Measurements from ENCODE around the gene ENSA.
"Not testable (repeated sequence)": the region's sequence is repeated elsewhere in the genome, so short reads cannot be mapped to it uniquely, and the experiment has no call there.

Gene ENSA

DNA sequence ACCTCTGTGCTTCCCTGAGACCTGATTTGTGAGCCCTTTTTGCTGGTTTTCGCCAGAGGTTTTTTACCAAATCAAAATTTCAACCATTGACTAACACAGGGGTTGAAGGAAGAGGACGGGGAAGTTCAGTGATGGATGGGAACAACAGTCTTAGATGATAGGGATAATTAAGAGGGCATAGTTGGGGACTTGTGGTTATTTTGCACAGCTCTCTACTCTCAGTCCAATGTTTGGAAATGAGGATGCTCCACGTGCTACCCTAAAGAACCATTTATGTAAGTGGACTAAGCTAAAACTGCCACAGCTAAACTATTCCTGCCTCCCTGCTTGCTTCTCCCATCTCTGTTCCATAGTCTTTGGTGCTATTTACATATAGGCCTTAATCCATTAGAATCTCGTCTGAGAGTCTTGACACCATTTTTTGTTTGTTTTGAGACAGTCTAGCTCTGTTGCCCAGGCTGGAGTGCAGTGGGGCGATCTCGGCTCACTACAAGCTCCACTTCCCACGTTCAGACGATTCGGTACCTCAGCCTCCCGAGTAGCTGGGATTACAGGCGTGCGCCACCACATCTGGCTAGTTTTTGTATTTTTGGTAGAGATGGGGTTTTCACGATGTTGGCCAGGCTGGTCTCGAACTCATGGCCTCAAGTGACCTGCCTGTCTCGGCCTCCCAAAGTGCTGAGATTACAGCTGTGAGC, 49.3 kb downstream of the ENSA start:
- no peak for DNase-seq

DNA sequence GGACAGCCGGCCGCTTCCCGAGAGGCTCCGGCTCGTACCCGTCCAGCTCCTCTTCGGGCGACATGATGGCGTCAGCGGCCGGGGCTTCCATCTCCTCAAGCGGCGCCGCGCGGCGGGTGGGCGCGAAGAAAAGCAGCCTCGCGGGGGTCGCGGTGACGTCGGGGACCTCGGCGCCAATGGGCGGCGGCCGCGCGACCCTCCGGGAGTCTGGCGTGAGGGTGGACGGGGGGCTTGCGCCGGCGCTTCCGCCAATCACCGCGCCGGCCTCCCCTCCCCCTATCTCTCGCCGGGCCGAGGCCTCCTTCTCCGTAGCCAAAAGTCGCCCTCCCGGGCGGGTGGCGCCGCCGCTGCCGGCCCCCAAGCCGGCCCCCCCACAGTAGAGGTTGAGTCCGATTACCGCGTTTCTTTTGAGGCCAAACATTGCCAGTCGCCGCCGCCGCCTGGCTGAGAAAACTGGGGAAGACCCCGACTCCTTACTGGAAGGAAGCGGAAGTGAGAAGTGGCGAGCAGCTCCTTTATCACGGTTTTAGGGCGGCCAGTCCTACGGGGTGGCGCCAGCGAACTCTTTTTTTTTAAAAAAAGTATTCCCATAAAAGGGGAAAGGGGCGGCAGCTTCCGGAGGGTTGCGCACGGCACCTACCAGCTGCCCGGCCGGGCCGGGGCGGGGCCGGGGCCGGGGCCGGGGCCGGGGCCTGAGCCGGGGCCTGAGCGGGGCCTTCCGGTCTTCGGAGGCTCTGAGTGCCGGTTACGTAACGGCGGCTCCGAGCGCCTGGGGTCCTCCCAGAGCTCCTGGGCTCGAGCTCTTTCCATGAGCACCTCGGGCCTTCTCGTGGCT, 50.1 kb downstream of the ENSA start, which contains the start of gene MCL1:
Gene MCL1 (minus strand): TSS at position 501 of the 835 bp plus-strand sequence. CDS start 80 bp downstream, at position 421.
- DNase-seq: peak; percentile 93

DNA sequence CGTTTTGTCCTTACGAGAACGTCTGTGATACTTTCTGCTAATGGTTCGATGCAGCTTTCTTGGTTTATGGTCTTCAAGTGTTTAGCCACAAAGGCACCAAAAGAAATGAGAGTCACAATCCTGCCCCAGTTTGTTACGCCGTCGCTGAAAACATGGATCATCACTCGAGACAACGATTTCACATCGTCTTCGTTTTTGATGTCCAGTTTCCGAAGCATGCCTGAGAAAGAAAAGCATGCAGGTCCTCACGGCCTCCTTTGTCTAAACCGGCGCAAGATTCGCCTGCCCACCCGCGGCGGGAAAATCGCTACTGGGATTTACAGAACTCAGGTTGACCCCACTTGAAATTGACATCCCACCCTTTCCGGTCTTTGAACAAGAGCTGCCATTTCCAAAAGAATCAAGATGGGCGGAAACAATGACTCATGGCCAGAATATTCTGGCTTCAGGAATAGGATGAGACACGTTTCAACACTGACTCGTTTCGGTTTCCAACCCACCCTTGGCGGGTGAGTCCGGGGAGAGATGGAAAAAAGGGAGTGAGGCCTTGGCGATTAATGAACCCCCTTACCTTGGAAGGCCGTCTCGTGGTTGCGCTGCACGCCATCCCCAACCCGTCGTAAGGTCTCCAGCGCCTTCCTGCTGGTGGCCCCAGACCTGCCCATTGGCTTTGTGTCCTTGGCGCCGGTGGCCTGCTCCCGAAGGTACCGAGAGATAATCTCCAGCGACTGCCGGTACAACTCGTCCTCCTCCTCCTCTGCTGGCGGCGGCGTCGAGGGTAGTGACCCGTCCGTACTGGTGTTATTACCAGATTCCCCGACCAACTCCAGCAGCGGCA, 50.9 kb downstream of the ENSA start:
- DNase-seq: peak; percentile 65

DNA sequence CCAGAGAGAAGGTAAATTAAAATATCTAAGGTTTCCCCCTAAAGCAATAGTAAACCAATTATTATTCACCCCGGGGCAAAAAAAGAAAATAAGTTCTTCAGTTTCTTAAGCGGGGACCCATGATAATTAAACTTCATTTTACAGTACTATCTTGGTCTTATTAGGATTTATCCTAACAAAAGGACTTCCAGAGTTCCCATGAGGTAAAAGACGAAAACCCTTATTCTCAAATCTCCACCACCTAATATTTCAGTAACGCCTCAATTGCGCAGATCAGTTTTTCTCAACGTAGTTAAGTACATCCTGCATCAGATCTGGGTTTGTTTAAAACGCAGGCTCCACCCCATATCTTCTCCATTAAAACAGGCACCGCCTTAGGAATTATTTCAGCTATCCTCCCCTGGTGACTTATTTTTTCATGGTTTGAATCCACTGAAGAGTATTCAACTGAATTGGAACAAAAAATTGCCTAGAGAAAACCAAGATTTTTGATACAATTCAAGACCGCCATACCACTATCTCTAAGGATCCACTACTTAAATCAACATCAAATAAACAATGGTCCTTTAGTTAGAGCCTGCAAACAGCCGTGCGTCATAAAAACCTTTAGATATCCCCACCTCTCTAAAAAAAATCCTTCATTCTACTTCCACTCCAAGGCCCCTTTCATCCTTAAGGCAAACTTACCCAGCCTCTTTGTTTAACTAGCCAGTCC, 51.7 kb downstream of the ENSA start:
- DNase-seq: no peak

DNA sequence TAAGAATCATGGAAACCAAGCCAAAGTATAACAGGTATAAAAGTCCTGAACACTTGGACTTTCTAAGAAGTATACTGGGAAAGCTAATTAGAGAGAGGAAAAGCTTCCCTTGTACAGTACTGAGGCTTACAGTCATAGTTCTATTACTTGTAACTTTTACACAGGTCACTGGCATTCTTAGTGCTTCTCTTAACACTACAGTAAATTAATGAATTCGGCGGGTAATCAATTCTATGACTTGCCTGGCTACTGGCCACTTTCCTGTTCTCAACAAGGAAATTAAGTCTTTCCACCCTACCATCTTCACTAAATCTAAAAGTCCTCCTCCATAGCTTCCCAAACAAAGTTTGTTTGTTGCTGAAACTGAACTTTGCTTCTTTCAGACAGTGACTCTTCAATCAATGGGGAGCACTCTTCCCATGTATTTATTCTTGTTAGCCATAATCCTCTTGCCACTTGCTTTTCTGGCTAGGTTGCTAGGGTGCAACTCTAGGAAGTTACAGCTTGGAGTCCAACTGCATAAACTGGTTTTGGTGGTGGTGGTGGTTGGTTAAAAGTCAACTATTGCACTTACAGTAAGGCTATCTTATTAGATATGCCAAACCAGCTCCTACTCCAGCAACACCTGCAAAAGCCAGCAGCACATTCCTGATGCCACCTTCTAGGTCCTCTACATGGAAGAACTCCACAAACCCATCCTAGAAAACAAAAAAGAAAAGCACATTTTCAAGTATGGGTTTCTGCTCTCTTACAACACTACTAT, 52.4 kb downstream of the ENSA start:
- DNase-seq: no peak

DNA sequence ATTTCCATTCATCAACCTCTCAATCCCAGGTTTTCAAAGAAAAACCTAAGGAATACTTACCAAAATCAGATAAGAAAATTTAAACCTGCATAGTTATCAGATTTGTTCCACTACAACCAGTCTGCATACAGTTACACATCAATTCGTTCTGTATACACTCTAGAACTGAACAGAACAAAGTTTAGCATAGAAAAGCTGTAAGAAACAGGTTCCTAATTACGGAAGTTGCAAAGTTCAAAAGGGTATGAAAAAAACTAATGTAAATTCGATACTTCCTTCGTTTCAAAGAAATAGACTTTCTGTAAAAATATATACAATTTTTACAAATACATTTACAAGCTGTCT, 53.1 kb downstream of the ENSA start:
- DNase-seq: no peak

DNA sequence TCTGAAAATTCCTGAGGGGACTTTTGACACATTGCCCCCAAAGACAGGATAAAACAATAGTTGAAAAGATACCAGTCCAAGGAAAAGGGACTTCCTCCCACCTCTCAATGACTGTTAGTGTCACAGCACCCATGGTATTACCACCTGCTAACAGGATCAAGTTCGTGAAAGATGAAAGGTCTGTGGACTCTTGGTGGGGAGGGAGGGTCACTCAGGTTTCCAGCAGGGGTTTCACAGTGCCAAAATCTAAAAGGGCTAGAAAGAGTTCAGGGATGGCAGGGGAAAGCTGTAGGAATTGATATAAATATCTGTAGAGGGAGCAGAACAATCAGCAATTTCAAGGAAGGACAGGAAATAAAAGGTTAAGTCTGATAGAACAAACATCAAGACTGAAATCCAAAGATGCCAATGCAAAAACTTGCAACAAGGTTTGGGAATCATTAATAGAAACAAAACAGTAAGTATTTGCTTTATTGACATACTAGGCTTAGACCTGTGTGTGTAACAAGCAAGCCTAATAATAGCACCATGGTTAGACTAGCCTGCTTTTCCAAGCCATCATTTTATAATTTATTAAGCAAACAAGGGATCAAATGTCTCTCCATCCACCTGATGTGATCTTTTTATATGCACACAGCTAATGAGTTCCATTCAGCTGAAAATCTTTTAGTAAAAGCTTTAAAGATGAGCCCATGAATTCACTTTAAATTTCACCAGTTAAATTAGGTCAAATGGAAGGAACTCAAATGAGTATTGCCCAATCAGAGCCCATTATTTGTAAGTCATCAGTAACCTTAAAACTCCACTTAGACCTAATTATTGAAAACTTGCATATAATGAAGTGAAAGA, 53.7 kb downstream of the ENSA start:
- DNase-seq: no peak

DNA sequence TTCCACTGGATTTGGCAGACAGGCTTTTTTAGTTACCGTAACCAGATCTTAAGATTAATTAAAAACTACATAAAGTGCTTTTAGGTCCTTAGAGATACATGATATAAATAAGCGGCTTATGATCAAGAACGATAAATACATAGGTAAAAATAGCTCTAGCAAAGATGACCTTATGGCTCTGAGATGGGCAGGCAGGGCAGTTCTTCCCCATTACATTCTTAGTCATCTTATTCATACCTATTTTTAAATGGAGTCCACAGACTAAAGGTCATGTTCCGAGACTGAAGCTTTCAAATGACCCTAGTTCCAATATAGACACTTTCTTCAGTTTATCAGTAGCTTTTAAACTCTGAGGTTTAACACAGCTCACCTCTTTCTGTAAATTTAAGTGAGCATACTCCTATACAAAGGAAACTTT, 54.3 kb downstream of the ENSA start:
- DNase-seq: no peak

DNA sequence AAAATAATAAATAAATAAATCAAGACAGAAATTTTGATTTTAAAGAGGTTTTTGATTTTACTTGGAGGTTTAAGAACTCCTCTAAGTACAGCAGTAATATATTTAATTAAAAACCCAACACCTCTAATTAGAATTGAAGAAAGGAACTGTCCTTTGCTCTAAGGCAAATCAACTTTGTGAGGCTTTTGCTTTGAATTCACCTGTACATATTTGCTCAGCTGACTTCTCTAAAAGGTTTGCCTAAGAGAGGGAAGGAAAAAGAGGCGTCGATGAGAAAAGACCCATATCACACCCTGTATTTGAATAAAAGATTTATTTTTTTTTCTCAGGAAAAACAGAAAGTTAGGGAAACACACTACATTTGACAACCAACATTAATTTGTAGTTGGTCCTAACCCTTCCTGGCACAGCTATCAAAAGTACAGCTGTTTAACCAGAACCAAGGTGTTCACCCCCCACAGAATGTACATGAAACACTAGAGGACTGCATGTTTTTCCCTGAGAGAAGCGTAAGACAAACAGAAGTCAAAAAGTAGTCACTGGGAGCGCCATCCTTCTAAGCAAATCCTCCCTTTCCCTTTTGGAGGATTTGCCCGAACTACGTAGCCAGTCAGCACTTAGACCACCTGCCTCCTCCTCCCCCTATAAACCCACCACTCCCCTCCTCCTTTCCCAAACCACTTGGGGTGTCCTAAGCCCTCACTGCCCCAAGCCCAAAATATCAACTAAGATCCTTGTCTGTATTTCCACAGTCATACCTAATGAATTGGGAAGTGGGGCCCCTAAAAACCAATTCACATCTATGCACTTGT, 54.9 kb downstream of the ENSA start:
- DNase-seq: no peak

DNA sequence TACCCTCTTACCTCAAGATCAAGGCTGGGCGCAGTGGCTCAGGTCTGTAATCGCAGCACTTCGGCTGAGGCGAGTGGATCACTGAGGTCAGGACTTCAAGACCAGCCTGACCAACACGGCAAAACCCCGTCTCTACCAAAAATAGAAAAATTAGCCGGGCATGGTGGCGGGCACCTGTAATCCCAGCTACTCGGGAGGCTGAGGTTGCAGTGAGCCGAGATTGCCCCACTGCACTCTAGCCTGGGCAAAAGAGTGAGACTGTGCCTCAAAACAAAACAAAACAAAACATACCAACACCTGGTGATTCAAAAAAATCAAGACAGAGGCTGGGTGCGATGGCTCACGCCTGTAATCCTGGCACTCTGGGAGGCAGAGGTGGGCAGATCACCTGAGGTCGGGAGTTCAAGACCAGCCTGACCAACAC, 55.8 kb downstream of the ENSA start:
- not testable (repeated sequence) for DNase-seq

DNA sequence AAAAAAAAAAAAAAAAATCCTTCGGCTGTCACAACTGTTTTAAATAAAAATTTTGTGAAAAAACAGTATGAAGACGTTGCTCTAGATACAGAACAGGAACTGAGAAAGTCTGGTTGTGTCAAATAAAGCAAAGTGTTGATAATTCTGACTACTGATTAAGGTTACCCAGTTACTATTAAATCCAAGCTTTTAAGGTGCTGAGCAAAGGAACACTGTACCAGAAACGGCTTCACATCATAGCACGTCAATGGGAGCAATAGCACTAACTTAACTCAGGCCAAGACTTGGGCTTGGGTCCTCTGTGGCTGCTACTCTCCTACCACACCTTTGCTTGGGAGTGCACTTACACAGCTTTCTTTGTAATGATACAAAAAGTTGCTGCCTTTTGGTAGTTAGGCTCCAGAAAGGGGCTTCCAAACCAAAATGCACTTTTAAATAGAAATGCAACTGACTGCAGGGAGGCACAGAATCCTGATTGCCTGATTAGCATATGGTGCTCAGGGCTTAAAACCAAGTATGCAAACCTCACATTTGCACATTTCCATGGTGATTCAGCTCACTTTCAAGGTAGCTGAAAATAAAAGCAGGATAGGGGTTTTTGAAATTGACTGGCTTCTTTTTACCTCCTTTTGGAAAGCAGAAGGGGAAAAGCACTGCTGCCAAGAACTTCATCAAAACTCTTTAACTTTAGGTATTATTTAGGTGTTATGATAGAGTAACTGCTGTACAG, 56.3 kb downstream of the ENSA start:
- DNase-seq: no peak
